ENCODE measurements around the gene EIF1AX. TPM values are rescaled to one million over a fixed set of nuclear protein-coding genes. Genes with fewer than 3 reads are reported as not detected.
A peak's percentile ranks its signal among the peaks of the same experiment; 100 is the strongest.

EIF1AX gene
- total RNA-seq (10 to 100 TPM; 87.4 to 97.2 TPM), polyA plus RNA-seq (ENCODE audit: insufficient read length in 6 of 6) (100 to 1,000 TPM in 3 of 6 donors, 10 to 100 TPM in 3; 80.1 to 125 (median 98.4) TPM)
- long read RNA-seq, donor 1, full-length matches to known transcripts, result 128 of 128 reads
- long read RNA-seq, donor 1, partial matches to known transcripts, result 0 of 128 reads
- long read RNA-seq, donor 1, other reads (novel, unspliced or antisense), result 0 of 128 reads
- long read RNA-seq, donor 2, full-length matches to known transcripts, result 80 of 101 reads
- long read RNA-seq, donor 2, partial matches to known transcripts, result 21 of 101 reads
- long read RNA-seq, donor 2, other reads (novel, unspliced or antisense), result 0 of 101 reads
- long read RNA-seq, donor 3, full-length matches to known transcripts, result 38 of 38 reads
- long read RNA-seq, donor 3, partial matches to known transcripts, result 0 of 38 reads
- long read RNA-seq, donor 3, other reads (novel, unspliced or antisense), result 0 of 38 reads
- long read RNA-seq, donor 4, full-length matches to known transcripts, result 98 of 111 reads
- long read RNA-seq, donor 4, partial matches to known transcripts, result 7 of 111 reads
- long read RNA-seq, donor 4, other reads (novel, unspliced or antisense), result 6 of 111 reads
- long read RNA-seq, donor 5, full-length matches to known transcripts, result 68 of 68 reads
- long read RNA-seq, donor 5, partial matches to known transcripts, result 0 of 68 reads
- long read RNA-seq, donor 5, other reads (novel, unspliced or antisense), result 0 of 68 reads
- long read RNA-seq, donor 6, full-length matches to known transcripts, result 53 of 53 reads
- long read RNA-seq, donor 6, partial matches to known transcripts, result 0 of 53 reads
- long read RNA-seq, donor 6, other reads (novel, unspliced or antisense), result 0 of 53 reads
- long read RNA-seq, donor 7, full-length matches to known transcripts, result 33 of 33 reads
- long read RNA-seq, donor 7, partial matches to known transcripts, result 0 of 33 reads
- long read RNA-seq, donor 7, other reads (novel, unspliced or antisense), result 0 of 33 reads
- long read RNA-seq, donor 8, full-length matches to known transcripts, result 80 of 80 reads
- long read RNA-seq, donor 8, partial matches to known transcripts, result 0 of 80 reads
- long read RNA-seq, donor 8, other reads (novel, unspliced or antisense), result 0 of 80 reads
- long read RNA-seq, donor 9, result 0 reads
- long read RNA-seq, donor 10, full-length matches to known transcripts, result 59 of 73 reads
- long read RNA-seq, donor 10, partial matches to known transcripts, result 6 of 73 reads
- long read RNA-seq, donor 10, other reads (novel, unspliced or antisense), result 8 of 73 reads
- long read RNA-seq, donor 11, full-length matches to known transcripts, result 42 of 42 reads
- long read RNA-seq, donor 11, partial matches to known transcripts, result 0 of 42 reads
- long read RNA-seq, donor 11, other reads (novel, unspliced or antisense), result 0 of 42 reads
- long read RNA-seq, donor 12, full-length matches to known transcripts, result 68 of 73 reads
- long read RNA-seq, donor 12, partial matches to known transcripts, result 5 of 73 reads
- long read RNA-seq, donor 12, other reads (novel, unspliced or antisense), result 0 of 73 reads

GRCh38 chrX:20141281-20142220 lies at the start of gene EIF1AX:
Gene EIF1AX, minus strand, starts transcription at chrX:20141838. Its CDS starts 198 bp downstream, at chrX:20141640.
- H3K9me3 ChIP-seq, result no peaks in the 10 kb centered on the region
- TF ChIP-seq CTCF (IDR thresholded peaks at IDR 0.05), result no peak
- DNase-seq (peak; percentile 96 to 100 (median 98)), ATAC-seq (peak; percentile 99)
- peak within 1 kb of the TSS; percentile 62 to 80 for H3K4me3 ChIP-seq
- peaks cover 4 to 7% of the 10 kb centered on the region in 2 donors for H3K36me3 ChIP-seq
- H3K4me1 ChIP-seq, result peaks cover 2 to 5% of the 10 kb centered on the region in 2 donors
- H3K27me3 ChIP-seq, result no peaks in the 10 kb centered on the region
- H3K27ac ChIP-seq, result peak within 1 kb of the TSS; percentile 84 to 86
- intact Hi-C loops (cut with DNase I), result no loop called here

- H3K27ac ChIP-seq, result no peak overlapping the region
- no peaks in the 10 kb centered on the region for H3K4me1 ChIP-seq
- intact Hi-C loops (cut with DNase I), result no loop called here
- no peak for DNase-seq
- no peak for TF ChIP-seq CTCF (IDR thresholded peaks at IDR 0.05)
- no peaks in the 10 kb centered on the region for H3K9me3 ChIP-seq
- H3K36me3 ChIP-seq, result peaks cover 0 to 58% of the 10 kb centered on the region in 2 donors
- H3K27me3 ChIP-seq, result no peaks in the 10 kb centered on the region
- ATAC-seq, result no peak
- no peak overlapping the region for H3K4me3 ChIP-seq
Measured at GRCh38 chrX:20189171-20189570, 47.5 kb upstream of the EIF1AX start.

- DNase-seq, result no peak
- intact Hi-C loops (cut with DNase I), result no loop called here
- H3K9me3 ChIP-seq, result no peaks in the 10 kb centered on the region
Measured at GRCh38 chrX:20181598-20182329, 40.1 kb upstream of the EIF1AX start.

More at GRCh38 chrX:20181598-20182329, 40.1 kb upstream of the EIF1AX start:
- H3K27ac ChIP-seq, result no peak overlapping the region
- ATAC-seq, result no peak
- no peaks in the 10 kb centered on the region for H3K4me1 ChIP-seq
- no peak for TF ChIP-seq CTCF (IDR thresholded peaks at IDR 0.05)
- H3K36me3 ChIP-seq, result peaks cover 0 to 48% of the 10 kb centered on the region in 2 donors
- H3K4me3 ChIP-seq, result no peak overlapping the region
- peaks cover 0 to 3% of the 10 kb centered on the region in 2 donors for H3K27me3 ChIP-seq

All from left lung (tissue), 14 donors.